Prostate gland (tissue), 2 donors: ENCODE measurements around the gene HDAC4. TPM values are rescaled to one million over a fixed set of nuclear protein-coding genes. Genes with fewer than 3 reads are reported as not detected.
A peak's percentile ranks its signal among the peaks of the same experiment; 100 is the strongest.

ENCODE experiments used
- DNase-seq: peaks from one replicate; pipeline ENCODE4 v3.0.0-alpha.2; 2019; ENCODE audit warnings: low spot score
- H3K27ac ChIP-seq, 2 donors: fragments of 200-600 bp; sonication (generic); 2 replicates each; pipeline ENCODE4 v1.5.1; 2017 to 2019
- H3K27me3 ChIP-seq: fragments of 200-600 bp; sonication (generic); replicated peaks from 2 replicates; pipeline ENCODE4 v1.5.1; 2019; ENCODE audit not compliant: insufficient read depth
- H3K36me3 ChIP-seq, 2 donors: fragments of 200-600 bp; sonication (generic); 1 replicate in 1 of 2; 2 replicates in 1 of 2; pipeline versions ENCODE4 v1.5.1 to v1.8.1; 2017 to 2019
- H3K4me1 ChIP-seq: fragments of 200-600 bp; sonication (generic); replicated peaks from 2 replicates; pipeline ENCODE4 v1.5.1; 2019
- H3K4me3 ChIP-seq, 2 donors: fragments of 200-600 bp; sonication (generic); 2 replicates each; pipeline ENCODE4 v1.5.1; 2017 to 2019
- H3K9me3 ChIP-seq: fragments of 200-600 bp; sonication (generic); 2 replicates; pipeline ENCODE4 v1.5.1; 2017
- POLR2A ChIP-seq: fragments of 450-650 bp; IDR thresholded peaks from one replicate; pipeline ENCODE4 v1.6.1; 2016; ENCODE audit warnings: antibody characterized with exemption, mild to moderate bottlenecking
- POLR2AphosphoS5 ChIP-seq: sonication (generic); formaldehyde crosslinking; IDR thresholded peaks from one replicate; pipeline ENCODE4 v1.6.1; 2017; ENCODE audit warnings: antibody characterized with exemption
- WGBS: methylation state at CpG from one replicate; pipeline ENCODE4 v1.1.5; 2018; 5-methylcytosine and 5-hydroxymethylcytosine counted together
- intact Hi-C: fragments of 100-400 bp; cut with DNase I; formaldehyde crosslinking; loops from one replicate; pipeline ENCODE4 v1.14.2; 2022
- total RNA-seq, 2 donors: library from RNA; depleted of rRNA; stranded (reverse); fragments of >200 nt; gene quantifications; one replicate each; pipeline ENCODE4 v1.1.0, GENCODE V29; 2016
- TF ChIP-seq, protein P1 (sequence below), 4 experiments: fragments of 200-600 bp in 2 of 4; fragments of 450-650 bp in 2 of 4; sonication (generic) in 2 of 4; IDR thresholded peaks; 1 replicate in 3 of 4; 2 replicates in 1 of 4; pipeline ENCODE4 v1.5.1; 2016 to 2019; ENCODE audit warnings: antibody characterized with exemption in 4 of 4, mild to moderate bottlenecking in 2 of 4, moderate library complexity in 2 of 4

HDAC4 gene
- total RNA-seq, 2 donors from 2014 or later, result 41.8 to 44.2 TPM

DNA sequence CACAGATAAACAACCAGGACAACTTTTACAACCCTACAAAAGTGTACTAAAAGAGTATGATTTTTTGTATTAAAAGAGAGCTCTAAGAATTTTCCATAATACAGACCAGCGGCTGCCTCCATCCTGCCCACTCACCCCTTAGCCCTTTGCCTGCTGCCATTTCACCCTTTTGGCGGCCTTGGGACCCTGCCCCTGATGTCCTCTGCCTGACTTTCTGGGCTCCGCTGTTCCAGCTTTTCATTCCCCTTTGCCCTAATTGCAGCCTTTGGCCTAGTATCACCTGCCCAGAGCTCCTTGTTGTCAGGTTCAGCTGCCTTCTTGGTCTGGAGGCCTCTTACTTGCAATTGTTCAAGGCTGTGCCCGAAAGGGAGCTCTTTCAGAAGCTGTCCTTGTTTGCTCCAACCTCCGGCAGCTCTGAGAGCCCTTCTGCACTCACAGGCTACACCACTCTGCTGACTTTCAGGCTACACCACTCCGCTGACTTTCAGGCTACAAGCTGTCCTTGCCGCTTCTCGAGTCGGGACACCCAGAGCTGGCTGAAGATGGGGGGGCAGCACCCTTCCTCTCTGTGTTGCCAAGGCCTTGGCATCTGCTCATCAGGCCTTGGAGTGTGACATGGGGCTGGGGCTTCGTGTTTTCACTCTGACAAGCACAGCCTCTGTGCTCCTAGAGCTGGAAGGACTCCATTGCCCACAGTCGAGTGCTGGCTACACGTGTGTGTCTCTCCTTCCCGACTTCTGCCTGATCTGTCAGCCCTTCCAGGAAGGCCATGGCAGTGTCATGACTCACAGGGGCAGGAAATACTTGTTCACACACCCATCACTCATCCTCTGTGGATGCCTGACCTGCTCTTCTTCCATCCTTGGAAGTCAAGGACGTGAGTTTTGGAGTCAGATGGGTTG lies 43.1 kb upstream of the HDAC4 start:
- intact Hi-C loops, result no loop called here
- Histone ChIP-seq H3K36me3 (no peaks in the 10 kb centered on the region), H3K4me1 (no peaks in the 10 kb centered on the region), H3K27me3 (no peaks in the 10 kb centered on the region), H3K4me3 (no peak overlapping the region), H3K9me3 (no peaks in the 10 kb centered on the region), H3K27ac (no peak overlapping the region)
- WGBS, result 83% methylated on average over 14 of the region's 14 CpGs
- no peak for DNase-seq
- TF ChIP-seq POLR2AphosphoS5, result no peak
- TF ChIP-seq, protein P1, sequence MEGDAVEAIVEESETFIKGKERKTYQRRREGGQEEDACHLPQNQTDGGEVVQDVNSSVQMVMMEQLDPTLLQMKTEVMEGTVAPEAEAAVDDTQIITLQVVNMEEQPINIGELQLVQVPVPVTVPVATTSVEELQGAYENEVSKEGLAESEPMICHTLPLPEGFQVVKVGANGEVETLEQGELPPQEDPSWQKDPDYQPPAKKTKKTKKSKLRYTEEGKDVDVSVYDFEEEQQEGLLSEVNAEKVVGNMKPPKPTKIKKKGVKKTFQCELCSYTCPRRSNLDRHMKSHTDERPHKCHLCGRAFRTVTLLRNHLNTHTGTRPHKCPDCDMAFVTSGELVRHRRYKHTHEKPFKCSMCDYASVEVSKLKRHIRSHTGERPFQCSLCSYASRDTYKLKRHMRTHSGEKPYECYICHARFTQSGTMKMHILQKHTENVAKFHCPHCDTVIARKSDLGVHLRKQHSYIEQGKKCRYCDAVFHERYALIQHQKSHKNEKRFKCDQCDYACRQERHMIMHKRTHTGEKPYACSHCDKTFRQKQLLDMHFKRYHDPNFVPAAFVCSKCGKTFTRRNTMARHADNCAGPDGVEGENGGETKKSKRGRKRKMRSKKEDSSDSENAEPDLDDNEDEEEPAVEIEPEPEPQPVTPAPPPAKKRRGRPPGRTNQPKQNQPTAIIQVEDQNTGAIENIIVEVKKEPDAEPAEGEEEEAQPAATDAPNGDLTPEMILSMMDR (IDR thresholded peaks at IDR 0.05), result no peak
- TF ChIP-seq POLR2A, result no peak

DNA sequence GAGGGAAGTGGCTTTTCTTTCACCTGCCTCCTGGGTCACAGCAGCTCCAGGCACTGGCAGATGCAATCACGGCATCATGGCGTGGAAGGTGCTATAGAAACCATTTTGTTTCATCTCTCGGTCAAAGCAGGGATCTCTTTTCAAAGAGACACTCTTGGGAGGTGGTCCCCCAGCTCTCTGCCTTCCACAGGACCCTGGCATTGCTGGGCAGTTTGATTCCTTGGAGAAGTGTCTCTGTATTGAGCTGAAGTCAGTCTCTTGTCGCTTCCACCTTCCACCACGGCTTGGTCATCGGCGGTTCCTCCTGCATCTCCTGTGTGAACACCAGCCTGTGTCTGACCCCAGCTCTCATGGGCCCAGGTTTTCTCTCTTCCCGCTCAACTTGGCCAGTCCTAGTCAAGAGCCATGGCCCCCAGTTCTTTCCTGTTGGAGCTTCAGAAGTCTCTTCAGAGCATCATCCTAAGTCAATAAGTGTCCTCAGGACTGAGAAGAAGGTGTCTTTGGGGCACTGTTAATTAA lies 42.3 kb upstream of the HDAC4 start:
- Histone ChIP-seq H3K4me3 (no peak overlapping the region), H3K27ac (no peak overlapping the region), H3K9me3 (no peaks in the 10 kb centered on the region), H3K36me3 (no peaks in the 10 kb centered on the region), H3K27me3 (no peaks in the 10 kb centered on the region), H3K4me1 (no peaks in the 10 kb centered on the region)
- TF ChIP-seq POLR2AphosphoS5 (no peak), POLR2A (no peak)
- TF ChIP-seq, protein P1 (IDR thresholded peaks at IDR 0.05), result no peak
- WGBS, result 98% methylated on average over 8 of the region's 8 CpGs
- DNase-seq, result no peak
- intact Hi-C loops, result no loop called here

DNA sequence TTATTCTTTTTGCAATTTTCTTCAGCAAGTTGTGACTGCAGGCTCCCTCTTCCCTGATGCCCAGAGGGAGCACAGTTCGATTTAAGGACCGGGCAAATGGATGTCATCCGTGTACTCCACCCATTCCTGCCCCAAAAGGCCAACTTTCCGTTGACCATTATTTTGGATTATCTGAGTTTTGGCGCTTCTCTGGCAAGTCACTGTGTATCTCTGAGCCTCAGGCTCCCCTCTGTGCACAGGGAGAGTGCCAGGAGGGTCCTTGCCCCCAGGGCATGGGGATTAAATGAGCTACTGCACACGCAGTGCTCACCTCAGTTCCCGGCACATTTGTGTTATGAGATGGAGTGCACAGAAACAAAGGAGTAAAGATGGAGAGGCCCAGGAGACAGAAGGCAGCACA lies 41.4 kb upstream of the HDAC4 start:
- no peaks in the 10 kb centered on the region for H3K4me1 ChIP-seq
- TF ChIP-seq POLR2AphosphoS5, result no peak
- DNase-seq, result no peak

GRCh38 chr2:239441261-239442078 lies 40.6 kb upstream of the HDAC4 start:
- H3K36me3 ChIP-seq, result no peaks in the 10 kb centered on the region
- H3K4me1 ChIP-seq, result no peaks in the 10 kb centered on the region
- no peaks in the 10 kb centered on the region for H3K27me3 ChIP-seq
- no peak overlapping the region for H3K4me3 ChIP-seq
- peak overlapping the region in 1 of 2 donors; percentile 46 for H3K27ac ChIP-seq
- TF ChIP-seq POLR2A (no peak), POLR2AphosphoS5 (no peak)
- TF ChIP-seq, protein P1 (IDR thresholded peaks at IDR 0.05), result no peak
- intact Hi-C loops, result no loop called here
- DNase-seq, result no peak
- no peaks in the 10 kb centered on the region for H3K9me3 ChIP-seq
- 50% methylated on average over 19 of the region's 19 CpGs for WGBS

More for the DNA sequence above, 41.4 kb upstream of the HDAC4 start:
- WGBS, result 83% methylated on average over 7 of the region's 7 CpGs
- H3K9me3 ChIP-seq, result no peaks in the 10 kb centered on the region
- no peak overlapping the region for H3K27ac ChIP-seq
- H3K4me3 ChIP-seq, result no peak overlapping the region
- no peaks in the 10 kb centered on the region for H3K27me3 ChIP-seq
- H3K36me3 ChIP-seq, result no peaks in the 10 kb centered on the region
- intact Hi-C loops, result no loop called here

- Histone ChIP-seq H3K27ac (peak overlapping the region in 1 of 2 donors; percentile 46), H3K27me3 (no peaks in the 10 kb centered on the region), H3K36me3 (no peaks in the 10 kb centered on the region), H3K4me1 (no peaks in the 10 kb centered on the region), H3K9me3 (no peaks in the 10 kb centered on the region), H3K4me3 (no peak overlapping the region)
- 6% methylated on average over 18 of the region's 18 CpGs for WGBS
- no peak for DNase-seq
- TF ChIP-seq POLR2A (no peak), POLR2AphosphoS5 (no peak)
- TF ChIP-seq, protein P1 (IDR thresholded peaks at IDR 0.05), result no peak
- intact Hi-C loops, result no loop called here
Observed at GRCh38 chr2:239440511-239440959, 39.7 kb upstream of the HDAC4 start.
